Measurements from ENCODE around the gene CRHR2.

Gene CRHR2

GRCh38 chr7:30706316-30706715 is 24.1 kb upstream of the CRHR2 start:
- no peak for DNase-seq

DNA sequence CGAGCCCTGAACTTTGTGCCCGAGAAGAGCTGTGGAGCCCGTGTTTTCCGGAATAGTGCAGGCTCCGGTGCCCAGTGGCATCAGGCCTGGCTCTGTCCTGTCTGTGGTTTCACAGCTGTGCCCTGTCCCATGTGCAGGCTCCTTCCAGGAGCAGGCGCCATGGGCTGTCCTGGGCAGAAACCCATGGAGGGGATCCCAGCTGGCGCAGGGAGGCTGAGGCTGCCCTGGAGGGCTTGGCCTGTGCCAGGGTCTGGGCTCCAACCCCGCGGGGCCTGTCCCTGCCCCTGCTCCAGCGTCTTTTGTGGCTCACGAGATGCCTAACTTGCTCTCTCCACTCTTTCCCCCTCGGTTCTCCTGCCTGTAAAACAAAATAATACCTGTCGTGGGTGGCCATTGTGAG is 23.3 kb upstream of the CRHR2 start:
- no peak for DNase-seq

GRCh38 chr7:30705008-30705407 is 22.8 kb upstream of the CRHR2 start:
- DNase-seq = no peak

DNA sequence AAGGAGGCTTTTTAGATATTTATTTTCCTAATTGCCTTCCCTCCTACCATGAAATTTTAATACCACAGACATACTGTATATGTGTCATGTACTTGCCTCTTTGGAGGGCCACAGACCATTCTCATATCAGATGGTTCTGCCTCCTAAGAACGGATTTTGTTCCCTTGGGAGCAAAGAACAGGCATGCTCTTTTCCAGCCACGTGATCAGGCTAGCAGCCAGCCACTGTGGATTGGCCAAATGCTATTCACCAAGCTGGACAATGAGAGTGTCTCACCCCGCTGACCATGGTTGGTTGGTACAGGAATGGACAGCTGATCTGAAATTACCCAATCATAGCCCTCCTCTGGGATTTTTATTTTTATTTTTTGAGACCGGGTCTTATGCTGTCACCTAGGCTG is 21.5 kb upstream of the CRHR2 start:
- no peak for DNase-seq

- DNase-seq = no peak
Observed at GRCh38 chr7:30702200-30702599, 19.9 kb upstream of the CRHR2 start.

GRCh38 chr7:30700941-30701340 is 18.7 kb upstream of the CRHR2 start:
- no peak for DNase-seq

DNA sequence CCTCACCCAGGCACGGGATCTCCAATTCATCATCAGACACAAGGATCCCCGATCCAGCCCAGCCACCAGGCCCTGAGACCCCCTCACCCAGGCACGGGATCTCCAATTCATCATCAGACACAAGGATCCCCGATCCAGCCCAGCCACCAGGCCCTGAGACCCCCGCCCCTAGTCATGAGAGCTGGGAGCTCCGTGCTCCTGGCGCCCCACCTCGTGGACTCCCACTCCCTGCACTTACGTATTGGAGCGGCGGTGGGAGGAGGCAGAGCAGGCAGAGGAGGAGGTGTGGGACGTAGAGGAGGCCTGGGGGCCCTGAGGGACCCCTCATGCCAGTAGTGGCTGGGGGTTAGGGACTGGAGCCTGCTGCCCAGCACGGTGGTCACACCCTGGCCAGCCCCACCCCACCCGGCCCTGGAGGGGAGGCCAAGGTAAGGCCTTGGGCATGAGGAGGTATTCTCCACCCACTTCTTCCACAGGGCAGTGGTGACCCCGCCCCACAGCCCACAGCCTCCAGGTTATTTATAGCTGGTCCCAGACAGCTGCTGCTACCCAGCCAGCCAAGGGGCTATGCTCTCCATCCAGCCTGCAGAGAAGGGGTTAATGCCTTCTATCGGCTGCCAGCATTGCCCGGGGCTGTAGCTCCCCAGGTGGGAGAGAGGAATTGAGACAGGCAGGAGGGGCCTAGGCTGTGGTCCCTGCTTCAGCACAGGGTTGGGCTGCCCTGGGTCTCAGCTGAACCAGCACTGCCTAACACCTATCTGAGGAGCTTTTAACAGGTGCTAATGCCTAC is 17.6 kb upstream of the CRHR2 start:
- no peak for DNase-seq

DNA sequence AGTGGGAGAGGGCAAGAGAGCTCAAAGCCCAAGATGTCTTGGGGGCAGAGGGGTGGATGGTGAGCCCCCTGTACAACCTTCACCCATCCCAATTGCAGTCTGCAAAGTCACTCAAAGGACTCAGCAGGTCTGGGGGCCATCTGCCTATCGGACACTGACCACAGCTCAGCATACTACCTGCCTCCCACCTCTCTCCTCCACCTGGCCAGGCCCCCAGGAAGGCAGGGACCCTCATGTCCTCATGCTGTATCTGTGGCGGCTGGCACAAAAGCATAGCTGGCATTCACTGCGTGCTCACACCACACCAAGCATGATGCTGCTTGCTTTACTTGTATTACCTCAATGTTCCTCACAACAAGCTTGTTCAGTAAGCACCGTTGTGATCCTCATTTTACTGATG is 16.2 kb upstream of the CRHR2 start:
- no peak for DNase-seq

GRCh38 chr7:30697719-30698460 is 15.6 kb upstream of the CRHR2 start:
- no peak for DNase-seq

GRCh38 chr7:30694774-30695721 is 12.8 kb upstream of the CRHR2 start:
- DNase-seq = no peak

- no peak for DNase-seq
Observed at GRCh38 chr7:30694218-30694745, 12.0 kb upstream of the CRHR2 start.

- no peak for DNase-seq
Observed at GRCh38 chr7:30692882-30693281, 10.6 kb upstream of the CRHR2 start.

DNA sequence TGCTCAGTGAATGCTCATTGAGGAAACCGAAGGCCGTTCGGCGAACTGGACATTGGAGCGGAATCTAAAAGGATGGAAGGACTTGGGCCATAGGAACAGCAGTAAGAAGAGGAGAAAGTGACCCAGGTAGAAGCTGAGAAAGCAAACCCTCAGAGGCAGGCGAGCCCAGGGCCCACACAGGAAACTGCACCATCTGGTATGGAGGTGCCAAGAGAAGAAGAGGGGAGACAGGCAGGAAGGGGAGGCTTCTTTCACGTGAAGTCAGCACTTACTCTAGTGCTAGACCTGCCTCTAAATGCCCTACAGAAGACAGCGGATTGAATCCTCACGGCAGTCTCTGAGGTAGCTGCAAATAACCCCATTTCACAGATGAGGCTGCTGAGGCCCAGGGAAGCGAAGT is 10.2 kb upstream of the CRHR2 start:
- DNase-seq = no peak

GRCh38 chr7:30690011-30690410 is 7.8 kb upstream of the CRHR2 start:
- DNase-seq = no peak

DNA sequence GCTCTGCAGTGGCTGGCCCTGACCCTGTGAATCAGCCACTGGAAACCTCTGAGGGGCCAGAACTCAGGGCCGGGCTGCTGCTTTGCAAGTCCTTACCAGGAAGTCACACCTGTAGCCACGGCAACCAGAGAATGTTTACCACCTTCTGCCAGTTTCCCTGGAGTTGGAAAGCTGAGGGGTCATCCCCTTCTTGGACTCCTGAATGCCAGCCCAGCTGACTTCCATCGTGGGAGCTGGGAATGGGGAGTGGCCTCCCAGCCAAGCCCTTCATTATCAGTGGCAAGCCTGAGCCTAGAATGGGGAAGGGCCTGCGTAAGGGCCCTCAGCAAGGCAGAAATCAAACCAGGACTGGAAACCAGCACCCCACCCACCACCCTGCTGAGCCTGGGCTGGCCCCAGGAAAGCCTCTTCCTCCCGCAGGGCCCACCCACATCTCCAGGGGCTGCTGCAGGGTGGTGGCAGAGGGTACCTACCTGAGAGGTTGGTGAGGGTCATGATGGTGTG is 6.5 kb upstream of the CRHR2 start:
- DNase-seq = no peak

GRCh38 chr7:30687604-30688003 is 5.3 kb upstream of the CRHR2 start:
- no peak for DNase-seq

- no peak for DNase-seq
Observed at GRCh38 chr7:30684351-30684750, 2.1 kb upstream of the CRHR2 start.

GRCh38 chr7:30683816-30684215 is 1.6 kb upstream of the CRHR2 start:
- DNase-seq = no peak

GRCh38 chr7:30683306-30683705 is 1.1 kb upstream of the CRHR2 start:
- no peak for DNase-seq

DNA sequence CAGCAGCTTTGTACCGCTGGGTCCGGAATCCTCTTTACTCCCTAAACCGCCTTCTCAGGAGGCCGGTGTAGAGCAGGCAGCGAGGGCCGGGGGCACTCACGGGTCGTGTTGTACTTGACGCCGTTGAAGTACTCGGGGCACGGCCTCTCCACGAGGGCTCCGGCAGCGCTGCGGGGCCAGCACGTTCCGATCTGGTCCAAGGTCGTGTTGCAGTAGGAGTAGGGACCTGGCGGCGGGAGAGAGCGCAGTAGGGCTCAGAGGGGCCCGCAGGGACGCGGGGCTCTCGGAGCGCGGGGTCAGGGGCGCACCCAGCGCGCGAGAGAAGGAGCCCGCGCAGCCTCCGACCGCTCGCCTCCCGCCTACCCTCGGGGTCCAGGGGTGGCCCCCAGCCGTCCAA is 443 bp downstream of the CRHR2 start:
- DNase-seq = no peak

GRCh38 chr7:30681331-30681797 is 892 bp downstream of the CRHR2 start:
- no peak for DNase-seq

DNA sequence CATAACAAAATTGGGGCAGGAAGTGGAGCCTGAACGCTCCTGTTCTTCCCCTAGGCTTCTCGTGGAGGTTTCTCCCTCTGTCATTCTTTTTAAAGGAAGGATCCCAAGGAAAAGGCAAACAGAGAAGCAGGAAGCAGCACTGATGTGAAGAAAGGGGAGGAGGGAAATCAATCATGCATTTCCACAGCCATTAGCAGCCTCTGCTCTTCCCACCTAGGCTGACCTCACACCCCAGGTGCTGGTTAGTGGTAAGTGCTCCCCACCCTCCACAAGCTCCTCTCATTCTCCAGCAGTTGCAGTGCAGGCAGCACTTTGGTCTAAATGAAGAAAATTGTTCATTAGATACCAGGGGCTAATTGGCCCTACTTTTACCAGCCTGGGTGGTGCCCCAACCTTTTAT is 2.6 kb downstream of the CRHR2 start:
- no peak for DNase-seq

DNA sequence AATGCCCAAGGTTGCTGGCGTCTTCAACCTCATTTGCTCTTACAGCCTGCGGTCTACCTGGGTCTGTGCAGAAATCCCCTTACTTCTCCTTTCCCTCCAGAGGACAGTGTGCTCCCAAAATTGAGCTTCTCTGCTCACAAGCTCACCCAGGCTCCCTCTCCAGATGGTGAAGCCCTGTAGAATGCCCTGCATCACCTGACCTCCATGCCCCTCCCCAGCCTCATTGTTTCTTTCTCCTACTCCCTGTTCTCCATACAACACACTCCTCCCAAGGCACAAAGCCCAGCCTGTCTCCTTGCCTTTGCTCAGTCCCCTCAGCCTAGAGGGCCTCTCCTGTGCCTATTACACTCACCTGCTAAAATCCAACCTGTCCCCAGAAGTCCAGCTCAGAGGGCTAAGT is 3.5 kb downstream of the CRHR2 start:
- no peak for DNase-seq

Measured in retina (tissue), 1 donor.